ENCODE data around the gene VPS37B. TPM values are rescaled to one million over a fixed set of nuclear protein-coding genes. Genes with fewer than 3 reads are reported as not detected.

Gene VPS37B
- total and polyA plus RNA-seq, 2 of the 8 experiments (the other 6 are each of a cell fraction or from before 2014, with no cell fraction given) = 11.9 to 15.7 TPM

- H3K36me3 ChIP-seq (ENCODE audit: control insufficient read depth in 2 of 4, insufficient read depth in 4 of 4, low read length in 3 of 4) = peaks cover 0 to 3% (median 0%) of the 10 kb centered on the region in 4 experiments; a peak in 2 of 8 replicates
- no peaks in the 10 kb centered on the region for H3K9me3 ChIP-seq (ENCODE audit: insufficient read depth in 2 of 2, low read depth in 1 of 2, low read length in 1 of 2)
- no peak for TF ChIP-seq RNF2 (IDR thresholded peaks at IDR 0.05; ENCODE audit: borderline replicate concordance, low read depth, low read length, missing control alignments, poor library complexity, severe bottlenecking)
- TF ChIP-seq KDM1A (IDR thresholded peaks at IDR 0.05; ENCODE audit: borderline replicate concordance, low read length) = no peak
- TF ChIP-seq MAX (IDR thresholded peaks at IDR 0.05) = no peak
- no peak for TF ChIP-seq EGR1 (IDR thresholded peaks at IDR 0.05; ENCODE audit: borderline replicate concordance, low read depth, low read length)
- TF ChIP-seq RBBP5 (IDR thresholded peaks at IDR 0.05; ENCODE audit: borderline replicate concordance, low read depth, low read length) = no peak
- TF ChIP-seq CHD2 (IDR thresholded peaks at IDR 0.05; ENCODE audit: low read length) = no peak
- TF ChIP-seq CEBPB (IDR thresholded peaks at IDR 0.05; ENCODE audit: low read depth, low read length) = no peak
- no peak for TF ChIP-seq CTBP2 (IDR thresholded peaks at IDR 0.05; ENCODE audit: borderline replicate concordance, insufficient read depth, insufficient read length, low read length)
- no peak for TF ChIP-seq JUN (IDR thresholded peaks at IDR 0.05; ENCODE audit: low read depth, low read length)
- TF ChIP-seq EZH2 (IDR thresholded peaks at IDR 0.05; ENCODE audit: low read depth, low read length, severe bottlenecking) = no peak
- no peak for TF ChIP-seq POU5F1 (IDR thresholded peaks at IDR 0.05; ENCODE audit: low read depth, low read length)
- TF ChIP-seq ATF3 (IDR thresholded peaks at IDR 0.05; ENCODE audit: insufficient read depth, low read depth, low read length) = no peak
- TF ChIP-seq YY1 (IDR thresholded peaks at IDR 0.05; ENCODE audit: low read depth, low read length) = no peak
- no peak overlapping the region for H3K56ac ChIP-seq (replicated peaks; ENCODE audit: insufficient read length, low read depth, low read length)
- CTCF ChIA-PET (ENCODE audit: partially characterized antibody) = interaction anchor here (0.6 to 20.1 kb wide), 26 partner anchors 10 to 294 kb away, joined by 3 to 473 read pairs (median 7); no protein-coding TSS in a partner anchor
- H4K20me1 ChIP-seq (replicated peaks in 1 of 2; ENCODE audit: control insufficient read depth in 1 of 2, insufficient read depth in 2 of 2, low read length in 2 of 2) = peaks cover 11 to 23% of the 10 kb centered on the region in 2 experiments
- FAIRE-seq = no peak
- no peaks in the 10 kb centered on the region for H3K23me2 ChIP-seq (ENCODE audit: low read depth, low read length)
- H3K27ac ChIP-seq (ENCODE audit: low read depth, low read length) = no peak overlapping the region
- POLR2A ChIA-PET (ENCODE audit: partially characterized antibody) = interaction anchor here (0.6 to 2.5 kb wide), 5 partner anchors 11 to 94 kb away, joined by 3 to 8 read pairs (median 4); no protein-coding TSS in a partner anchor
- no peak overlapping the region for H3K4me3 ChIP-seq (ENCODE audit: extremely low read depth in 1 of 4, insufficient read depth in 2 of 4, low read depth in 3 of 4, low read length in 4 of 4)
- no peak overlapping the region for H2AFZ ChIP-seq (ENCODE audit: low read length)
- H2BK20ac ChIP-seq (ENCODE audit: low read length) = no peak overlapping the region
- H3K4me2 ChIP-seq (ENCODE audit: insufficient read depth in 1 of 2, low read depth in 2 of 2, low read length in 2 of 2) = no peak overlapping the region
- H3K14ac ChIP-seq (ENCODE audit: insufficient read length) = no peak overlapping the region
- H3K18ac ChIP-seq (ENCODE audit: extremely low read depth, low read length) = no peak overlapping the region
- H2BK120ac ChIP-seq (replicated peaks; ENCODE audit: low read depth, low read length) = no peak overlapping the region
- H2BK12ac ChIP-seq (ENCODE audit: low read depth, low read length) = no peak overlapping the region
- H3K27me3 ChIP-seq (replicated peaks in 1 of 4; ENCODE audit: control insufficient read depth in 3 of 4, extremely low read depth in 1 of 4, insufficient read depth in 3 of 4, low read length in 3 of 4) = peaks cover 0 to 2% (median 0%) of the 10 kb centered on the region in 4 experiments; a peak in 1 of 7 replicates
- no peak for DNase-seq (ENCODE audit: low read depth in 1 of 2, low spot score in 2 of 2)
- no peak overlapping the region for H4K91ac ChIP-seq (replicated peaks; ENCODE audit: insufficient read length, low read length)
- H2BK15ac ChIP-seq (ENCODE audit: low read length) = no peak overlapping the region
- H3K4me1 ChIP-seq (replicated peaks in 1 of 4; ENCODE audit: control insufficient read depth in 3 of 4, insufficient read depth in 4 of 4, low read length in 3 of 4) = 0 out of 7 replicates have a peak, but pooled peaks cover 0 to 2% (median 0%) of the 10 kb centered on the region in 4 experiments
- no peak overlapping the region for H3K4ac ChIP-seq (replicated peaks; ENCODE audit: insufficient read length, low read depth, low read length)
- 92% methylated on average over 5 of the region's 5 CpGs; no CpG with 5 or more reads in 1 of the 2 experiments for WGBS, 2 experiments (ENCODE audit: extremely low coverage in 1 of 2, insufficient coverage in 1 of 2, insufficient read length in 1 of 2, insufficient replicate concordance in 2 of 2, low coverage in 1 of 2, low lambda C conversion rate in 2 of 2, missing lambda C conversion rate in 1 of 2)
- no peak overlapping the region for H4K5ac ChIP-seq (ENCODE audit: insufficient read length, low read depth, low read length)
- H3K79me1 ChIP-seq (ENCODE audit: low read depth, low read length) = no peaks in the 10 kb centered on the region
- no peak overlapping the region for H2AK5ac ChIP-seq (ENCODE audit: low read depth, low read length)
- no peaks in the 10 kb centered on the region for H3K79me2 ChIP-seq (ENCODE audit: control insufficient read depth in 1 of 2, insufficient read depth in 2 of 2, low read length in 2 of 2)
- no peak overlapping the region for H4K8ac ChIP-seq (ENCODE audit: extremely low read depth, insufficient read depth, low read length)
- no peak overlapping the region for H2BK5ac ChIP-seq (ENCODE audit: low read depth, low read length)
- no peak overlapping the region for H3K9ac ChIP-seq (replicated peaks in 1 of 4; ENCODE audit: extremely low read depth in 1 of 4, low read depth in 3 of 4, low read length in 3 of 4)
- H3K23ac ChIP-seq (ENCODE audit: insufficient read length) = no peak overlapping the region
Observed at GRCh38 chr12:122861587-122861970, 34.3 kb downstream of the VPS37B start.

Measured in H1 (cell line).